Right cardiac atrium (tissue), 5 donors: ENCODE measurements around the gene HJURP. TPM values are rescaled to one million over a fixed set of nuclear protein-coding genes. Genes with fewer than 3 reads are reported as not detected.

Source experiments
- ATAC-seq, 2 donors: fragments of 200-7000 bp; cut with Tn5 transposase; one replicate each; pipeline versions ENCODE4 v1.8.0 to v1.9.1; 2020; ENCODE audit warnings: moderate library complexity in 2 of 2, mild to moderate bottlenecking in 1 of 2
- DNase-seq, 3 donors: peaks; one replicate each; pipeline ENCODE4 v3.0.0-alpha.2; 2020
- H3K27ac ChIP-seq: one replicate; pipeline ENCODE4 v1.5.1; 2013; ENCODE audit warnings: mild to moderate bottlenecking, low read length, control low read depth, moderate library complexity
- H3K27me3 ChIP-seq: one replicate; pipeline ENCODE4 v1.6.1; 2013; ENCODE audit not compliant: control insufficient read depth, insufficient read depth
- H3K4me1 ChIP-seq: one replicate; pipeline ENCODE4 v1.6.1; 2013; ENCODE audit warnings: low read length; ENCODE audit not compliant: control insufficient read depth, insufficient read depth
- H3K4me3 ChIP-seq: one replicate; pipeline ENCODE4 v1.5.1; 2013; ENCODE audit warnings: low read length, control low read depth
- H3K9me3 ChIP-seq: one replicate; pipeline ENCODE4 v1.6.1; 2013; ENCODE audit warnings: low read length; ENCODE audit not compliant: control insufficient read depth
- WGBS: extraction: QIAGEN DNeasy Blood & Tissue Kit; methylation state at CpG from one replicate; pipeline ENCODE4 v1.1.7; 2013; 5-methylcytosine and 5-hydroxymethylcytosine counted together
- intact Hi-C, 4 donors: fragments of 100-400 bp; cut with DNase I; formaldehyde crosslinking; loops; one replicate each; pipeline versions ENCODE4 v1.11.0 to v1.14.0; 2022 to 2023
- polyA plus RNA-seq: library from polyadenylated mRNA; stranded (reverse); fragments of 200-250 nt; gene quantifications from one replicate; pipeline ENCODE4 v1.2.3, GENCODE V29; 2013
- total RNA-seq, 4 donors: library from RNA; stranded (reverse); fragmentation: NEBNext Ultra II Directional; extraction: Animal tissue kit (Norgen Biotek cat#: 25700); gene quantifications; one replicate each; pipeline ENCODE4 v1.2.1, GENCODE V29; 2021
- donor health status: healthy with polysubstance abuse.
- donor health status: DM: no; HTN: yes; CAD: no.
- donor health status: DM: no; HTN: no; CAD: no.
- donor health status: DM: no; HTN: yes; CAD: no; lungs with severe emphysema.
- donor health status: DM: yes; HTN: yes; CAD: no.

HJURP gene
- total and polyA plus RNA-seq, 5 donors: 0.09 to 0.94 (median 0.77) TPM; not detected in 2

- Histone ChIP-seq H3K4me3 (no peak overlapping the region), H3K9me3 (no peaks in the 10 kb centered on the region), H3K27me3 (no peaks in the 10 kb centered on the region), H3K4me1 (no peaks in the 10 kb centered on the region), H3K27ac (no peak overlapping the region)
- DNase-seq: peak in 1 of 3 donors; percentile 16
- ATAC-seq: no peak
- intact Hi-C loops: no loop called here
- 83% methylated on average over 18 of the region's 18 CpGs for WGBS
Measured at GRCh38 chr2:233819884-233820773, 34.2 kb downstream of the HJURP start.

GRCh38 chr2:233818639-233819621, 35.4 kb downstream of the HJURP start:
- no peaks in the 10 kb centered on the region for H3K9me3 ChIP-seq
- intact Hi-C loops: no loop called here
- 77% methylated on average over 17 of the region's 17 CpGs for WGBS

GRCh38 chr2:233817995-233818638, 36.2 kb downstream of the HJURP start:
- H3K27ac ChIP-seq: no peak overlapping the region
- 86% methylated on average over 11 of the region's 11 CpGs for WGBS
- H3K9me3 ChIP-seq: no peaks in the 10 kb centered on the region
- intact Hi-C loops: no loop called here
- no peak for ATAC-seq
- H3K4me3 ChIP-seq: no peak overlapping the region
- H3K27me3 ChIP-seq: no peaks in the 10 kb centered on the region
- no peaks in the 10 kb centered on the region for H3K4me1 ChIP-seq
- no peak for DNase-seq

More at GRCh38 chr2:233818639-233819621, 35.4 kb downstream of the HJURP start:
- Histone ChIP-seq H3K27ac (no peak overlapping the region), H3K4me3 (no peak overlapping the region), H3K4me1 (no peaks in the 10 kb centered on the region), H3K27me3 (no peaks in the 10 kb centered on the region)
- no peak for DNase-seq
- no peak for ATAC-seq

GRCh38 chr2:233817361-233817911, 36.9 kb downstream of the HJURP start:
- H3K9me3 ChIP-seq: no peaks in the 10 kb centered on the region
- intact Hi-C loops: no loop called here
- no peak overlapping the region for H3K27ac ChIP-seq
- DNase-seq (peak in 1 of 3 donors; percentile 16), ATAC-seq (no peak)
- no peaks in the 10 kb centered on the region for H3K4me1 ChIP-seq
- H3K27me3 ChIP-seq: no peaks in the 10 kb centered on the region
- 75% methylated on average over 3 of the region's 3 CpGs for WGBS
- H3K4me3 ChIP-seq: no peak overlapping the region

- no peak overlapping the region for H3K4me3 ChIP-seq
- no peaks in the 10 kb centered on the region for H3K27me3 ChIP-seq
- H3K4me1 ChIP-seq: no peaks in the 10 kb centered on the region
- ATAC-seq (no peak), DNase-seq (peak in 1 of 3 donors; percentile 43)
- H3K27ac ChIP-seq: no peak overlapping the region
- intact Hi-C loops: no loop called here
- H3K9me3 ChIP-seq: no peaks in the 10 kb centered on the region
- WGBS: 66% methylated on average over 4 of the region's 4 CpGs
Measured at GRCh38 chr2:233816771-233817170, 37.6 kb downstream of the HJURP start.

- DNase-seq (peak in 1 of 3 donors; percentile 3), ATAC-seq (no peak)
- H3K27me3 ChIP-seq: no peaks in the 10 kb centered on the region
- WGBS: 52% methylated on average over 2 of the region's 2 CpGs
- no peak overlapping the region for H3K27ac ChIP-seq
- intact Hi-C loops: no loop called here
- no peak overlapping the region for H3K4me3 ChIP-seq
- no peaks in the 10 kb centered on the region for H3K4me1 ChIP-seq
- no peaks in the 10 kb centered on the region for H3K9me3 ChIP-seq
Measured at GRCh38 chr2:233816334-233816733, 38.0 kb downstream of the HJURP start.

GRCh38 chr2:233815861-233816260, 38.5 kb downstream of the HJURP start:
- H3K27ac ChIP-seq: no peak overlapping the region
- no peak for ATAC-seq
- H3K4me3 ChIP-seq: no peak overlapping the region
- H3K27me3 ChIP-seq: no peaks in the 10 kb centered on the region
- 82% methylated on average over 6 of the region's 6 CpGs for WGBS
- no peaks in the 10 kb centered on the region for H3K4me1 ChIP-seq
- intact Hi-C loops: no loop called here
- no peaks in the 10 kb centered on the region for H3K9me3 ChIP-seq
- DNase-seq: no peak

- 63% methylated on average over 2 of the region's 2 CpGs for WGBS
- ATAC-seq: no peak
- intact Hi-C loops: no loop called here
- no peaks in the 10 kb centered on the region for H3K9me3 ChIP-seq
- H3K27ac ChIP-seq: no peak overlapping the region
- no peaks in the 10 kb centered on the region for H3K27me3 ChIP-seq
- H3K4me1 ChIP-seq: no peaks in the 10 kb centered on the region
- peak in 1 of 3 donors; percentile 3 for DNase-seq
- H3K4me3 ChIP-seq: no peak overlapping the region
Measured at GRCh38 chr2:233814056-233814835, 40.1 kb downstream of the HJURP start.

GRCh38 chr2:233813236-233814055, 40.9 kb downstream of the HJURP start:
- no peaks in the 10 kb centered on the region for H3K4me1 ChIP-seq
- H3K27me3 ChIP-seq: no peaks in the 10 kb centered on the region
- ATAC-seq (no peak), DNase-seq (no peak)
- H3K4me3 ChIP-seq: no peak overlapping the region
- H3K27ac ChIP-seq: no peak overlapping the region
- no peaks in the 10 kb centered on the region for H3K9me3 ChIP-seq
- intact Hi-C loops: no loop called here
- 63% methylated on average over 3 of the region's 3 CpGs for WGBS
